Left renal pelvis (tissue), 4 donors: ENCODE data around the gene ABI3. TPM values are rescaled to one million over a fixed set of nuclear protein-coding genes. Genes with fewer than 3 reads are reported as not detected.

Experiments used
- DNase-seq, 4 donors: peaks; one replicate each; pipeline ENCODE4 v3.0.0-alpha.2; 2013; ENCODE audit warnings: low read depth in 4 of 4, low spot score in 3 of 4
- polyA plus RNA-seq, 4 donors: library from polyadenylated mRNA; unstranded; fragments of 120-200 nt; gene quantifications; one replicate each; pipeline ENCODE4 v1.2.1, GENCODE V29; 2013; ENCODE audit not compliant: insufficient read length in 4 of 4

The ABI3 gene
- polyA plus RNA-seq, 4 donors: 2.9 to 5.6 (median 4.1) TPM

- DNase-seq: no peak
These were observed 13.9 kb downstream of the ABI3 start for GRCh38 chr17:49224198-49224996.

- DNase-seq: no peak
These were observed 14.5 kb downstream of the ABI3 start for GRCh38 chr17:49224997-49225337.

- DNase-seq: no peak
These were observed 15.2 kb downstream of the ABI3 start for GRCh38 chr17:49225554-49226236.

- no peak for DNase-seq
These were observed 16.4 kb downstream of the ABI3 start for GRCh38 chr17:49226771-49227435.

GRCh38 chr17:49227436-49228261 lies 17.1 kb downstream of the ABI3 start:
- no peak for DNase-seq

GRCh38 chr17:49229076-49229804 lies 18.7 kb downstream of the ABI3 start:
- DNase-seq: no peak

- DNase-seq: no peak
These were observed 19.5 kb downstream of the ABI3 start for GRCh38 chr17:49229805-49230600.

GRCh38 chr17:49230636-49231562 lies 20.4 kb downstream of the ABI3 start, which contains the start of gene PHOSPHO1:
Gene PHOSPHO1, minus strand, starts transcription at chr17:49230787. Its CDS starts 4,096 bp downstream, at chr17:49226691.
- peak; percentile 61 to 79 (median 66) for DNase-seq

GRCh38 chr17:49231563-49231894 lies 21.0 kb downstream of the ABI3 start:
- no peak for DNase-seq

GRCh38 chr17:49234509-49235080 lies 24.1 kb downstream of the ABI3 start:
- DNase-seq: no peak

- DNase-seq: no peak
These were observed 25.4 kb downstream of the ABI3 start for GRCh38 chr17:49235896-49236295.

GRCh38 chr17:49239963-49240362 lies 29.5 kb downstream of the ABI3 start:
- DNase-seq: no peak

GRCh38 chr17:49240619-49241018 lies 30.1 kb downstream of the ABI3 start:
- no peak for DNase-seq

- DNase-seq: no peak
These were observed 30.5 kb downstream of the ABI3 start for GRCh38 chr17:49241040-49241439.

GRCh38 chr17:49241692-49242397 lies 31.3 kb downstream of the ABI3 start:
- no peak for DNase-seq

- DNase-seq: no peak
These were observed 32.3 kb downstream of the ABI3 start for GRCh38 chr17:49242813-49243212.

- no peak for DNase-seq
These were observed 34.3 kb downstream of the ABI3 start for GRCh38 chr17:49244839-49245238.
